SK-N-SH (cell line): Measurements from ENCODE around the gene ERMAP. TPM values are rescaled to one million over a fixed set of nuclear protein-coding genes. Genes with fewer than 3 reads are reported as not detected.
"Not testable (repeated sequence)": the region's sequence is repeated elsewhere in the genome, so short reads cannot be mapped to it uniquely, and the experiment has no call there.

Experiments
- CTCF ChIA-PET: fragments of 300-600, 350-600 bp; formaldehyde crosslinking; extraction: SDS; loops from one replicate; lab custom pipeline; 2021; lab: Yijun Ruan, JAX
- POLR2A ChIA-PET: fragments of 350-600 bp; sonication (Branson Sonifier 250); formaldehyde crosslinking; extraction: SDS; loops from one replicate; lab custom pipeline; 2020; ENCODE audit warnings: antibody characterized with exemption, inconsistent platforms; lab: Yijun Ruan, JAX
- DNase-seq: peaks from one replicate; pipeline ENCODE4 v3.0.0; 2012
- H2AFZ ChIP-seq: fragments of 200-600 bp; sonication (generic); 2 replicates; pipeline ENCODE4 v1.8.1; 2016; ENCODE audit warnings: antibody characterized with exemption, mild to moderate bottlenecking, low read depth
- H3F3A ChIP-seq: fragments of 200-600 bp; sonication (generic); replicated peaks from 2 replicates; pipeline ENCODE3; 2016; ENCODE audit warnings: antibody characterized with exemption, mild to moderate bottlenecking; ENCODE audit not compliant: insufficient read depth
- H3K27ac ChIP-seq, 2 experiments: fragments of 200-500 bp in 1 of 2; fragments of 200-600 bp in 1 of 2; sonication (Bioruptor generic) in 1 of 2; sonication (generic), shearing (Covaris generic) in 1 of 2; 2 replicates each; pipeline versions ENCODE4 v1.5.1 to v1.6.1; 2014 to 2016; ENCODE audit warnings: low read depth in 2 of 2, inconsistent platforms in 1 of 2, low read length in 1 of 2, mild to moderate bottlenecking in 1 of 2, mixed read lengths in 1 of 2
- H3K27me3 ChIP-seq: fragments of 200-600 bp; sonication (generic), shearing (Covaris generic); 2 replicates; pipeline ENCODE4 v1.6.1; 2016; ENCODE audit warnings: mixed run types; ENCODE audit not compliant: insufficient read depth
- H3K36me3 ChIP-seq, 2 experiments: fragments of 200-500 bp in 1 of 2; fragments of 200-600 bp in 1 of 2; sonication (Bioruptor generic) in 1 of 2; sonication (generic) in 1 of 2; replicated peaks in 1 of 2; 2 replicates each; pipeline versions ENCODE3 to v1.5.1; 2014 to 2016; ENCODE audit warnings: low read length in 1 of 2, mild to moderate bottlenecking in 1 of 2; ENCODE audit not compliant: insufficient read depth in 2 of 2, control insufficient read depth in 1 of 2
- H3K4me1 ChIP-seq, 2 experiments: fragments of 200-500 bp in 1 of 2; fragments of 200-600 bp in 1 of 2; sonication (Bioruptor generic) in 1 of 2; sonication (generic), shearing (Covaris generic) in 1 of 2; 2 replicates each; pipeline versions ENCODE4 v1.5.1 to v1.6.1; 2014 to 2016; ENCODE audit warnings: low read depth in 1 of 2, low read length in 1 of 2, mixed run types in 1 of 2; ENCODE audit not compliant: insufficient read depth in 2 of 2, control insufficient read depth in 1 of 2
- H3K4me2 ChIP-seq: fragments of 200-600 bp; sonication (generic), shearing (Covaris generic); 2 replicates; pipeline ENCODE4 v1.6.1; 2017; ENCODE audit warnings: mixed run types
- H3K4me3 ChIP-seq, 2 experiments: fragments of 200-500 bp in 1 of 2; fragments of 200-600 bp in 1 of 2; sonication (Bioruptor generic) in 1 of 2; sonication (generic), shearing (Covaris generic) in 1 of 2; 2 replicates each; pipeline versions ENCODE4 v1.5.1 to v1.8.1; 2014 to 2016; ENCODE audit warnings: low read depth in 2 of 2, inconsistent platforms in 1 of 2, low read length in 1 of 2, mild to moderate bottlenecking in 1 of 2, mixed read lengths in 1 of 2, moderate library complexity in 1 of 2
- H3K79me2 ChIP-seq: fragments of 200-600 bp; sonication (generic); 2 replicates; pipeline ENCODE4 v1.8.1; 2017; ENCODE audit warnings: mild to moderate bottlenecking; ENCODE audit not compliant: insufficient read depth
- H3K9ac ChIP-seq: fragments of 200-600 bp; sonication (generic); 2 replicates; pipeline ENCODE4 v1.6.1; 2017; ENCODE audit warnings: mixed run types
- H3K9me2 ChIP-seq: fragments of 200-600 bp; sonication (generic); 2 replicates; pipeline ENCODE4 v1.6.1; 2017; ENCODE audit warnings: mixed run types
- H3K9me3 ChIP-seq: fragments of 200-600 bp; sonication (generic); 2 replicates; pipeline ENCODE4 v1.6.1; 2017; ENCODE audit warnings: mixed run types, mild to moderate bottlenecking, moderate library complexity
- H4K20me1 ChIP-seq: fragments of 200-600 bp; sonication (generic); 2 replicates; pipeline ENCODE4 v1.6.1; 2017; ENCODE audit warnings: mild to moderate bottlenecking, mixed run types; ENCODE audit not compliant: insufficient read depth
- EZH2phosphoT487 ChIP-seq: fragments of 200-600 bp; sonication (generic); IDR thresholded peaks from 2 replicates; pipeline ENCODE4 v1.6.1; 2017; ENCODE audit warnings: low read depth, mixed run types, mild to moderate bottlenecking, antibody characterized with exemption, moderate library complexity, borderline replicate concordance
- FOXJ3 ChIP-seq: sonication (generic); formaldehyde crosslinking; IDR thresholded peaks from 2 replicates; pipeline ENCODE4 v1.5.1; 2020; ENCODE audit warnings: mild to moderate bottlenecking, missing genetic modification reagents
- FOXM1 ChIP-seq: IDR thresholded peaks from 2 replicates; pipeline ENCODE4 v1.4.0; 2012; ENCODE audit warnings: low read depth, mild to moderate bottlenecking
- GATA2 ChIP-seq: sonication (generic); formaldehyde crosslinking; IDR thresholded peaks from 2 replicates; pipeline ENCODE4 v1.5.0; 2020; ENCODE audit warnings: mild to moderate bottlenecking, missing genetic modification reagents
- JUND ChIP-seq: IDR thresholded peaks from 2 replicates; pipeline ENCODE4 v1.4.0; 2012
- MAX ChIP-seq: IDR thresholded peaks from 2 replicates; pipeline ENCODE4 v1.4.0; 2012; ENCODE audit warnings: low read depth
- REST ChIP-seq: IDR thresholded peaks from 2 replicates; pipeline ENCODE4 v1.6.1; 2012; ENCODE audit warnings: mild to moderate bottlenecking, low read depth, low read length, moderate library complexity
- RFX5 ChIP-seq: IDR thresholded peaks from 2 replicates; pipeline ENCODE4 v1.6.1; 2012; ENCODE audit warnings: mild to moderate bottlenecking, improper control_type of control experiment, low read length
- SIN3A ChIP-seq: IDR thresholded peaks from 2 replicates; pipeline ENCODE4 v1.6.1; 2012; ENCODE audit warnings: low read depth, mild to moderate bottlenecking, low read length, moderate library complexity, borderline replicate concordance
- WGBS: methylation state at CpG from one replicate; pipeline ENCODE4 v1.1.6; 2017; ENCODE audit warnings: low lambda C conversion rate; 5-methylcytosine and 5-hydroxymethylcytosine counted together
- polyA plus RNA-seq, 3 experiments: library from polyadenylated mRNA; depleted of rRNA; stranded (reverse); fragments of >200 nt; gene quantifications; 2 replicates each; pipeline ENCODE4 v1.2.3, GENCODE V29; 2012
- TF ChIP-seq, protein P1 (sequence below): IDR thresholded peaks from 2 replicates; pipeline ENCODE4 v1.4.0; 2012; ENCODE audit warnings: low read depth, borderline replicate concordance

ERMAP gene
- polyA plus RNA-seq, 1 of the 3 experiments (the other 2 are of a cell fraction): 10.4 TPM

GRCh38 chr1:42853116-42853884 is 36.4 kb downstream of the ERMAP start:
- ChIA-PET CTCF (interaction anchor here (1.2 kb wide), 1 partner anchor 13 kb away, joined by 4 read pairs; no protein-coding TSS in a partner anchor), POLR2A (no interaction called here)
- Histone ChIP-seq H2AFZ (no peak overlapping the region), H3K4me3 (no peak overlapping the region), H3K9me3 (no peaks in the 10 kb centered on the region), H3K9ac (no peak overlapping the region), H3K27me3 (no peaks in the 10 kb centered on the region), H4K20me1 (no peaks in the 10 kb centered on the region), H3K36me3 (peaks cover 16 to 22% of the 10 kb centered on the region in 2 experiments), H3K27ac (no peak overlapping the region), H3K79me2 (peaks cover 8% of the 10 kb centered on the region; the same call in 1 of the 2 replicates), H3F3A (peaks cover 5% of the 10 kb centered on the region), H3K4me2 (no peak overlapping the region), H3K9me2 (no peaks in the 10 kb centered on the region), H3K4me1 (no peaks in the 10 kb centered on the region)
- DNase-seq: no peak
- TF ChIP-seq JUND (no peak), RFX5 (no peak), SIN3A (no peak), GATA2 (CRISPR knock-in tag) (no peak), FOXJ3 (no peak), REST (no peak), EZH2phosphoT487 (no peak), FOXM1 (no peak), MAX (no peak)
- TF ChIP-seq, protein P1, sequence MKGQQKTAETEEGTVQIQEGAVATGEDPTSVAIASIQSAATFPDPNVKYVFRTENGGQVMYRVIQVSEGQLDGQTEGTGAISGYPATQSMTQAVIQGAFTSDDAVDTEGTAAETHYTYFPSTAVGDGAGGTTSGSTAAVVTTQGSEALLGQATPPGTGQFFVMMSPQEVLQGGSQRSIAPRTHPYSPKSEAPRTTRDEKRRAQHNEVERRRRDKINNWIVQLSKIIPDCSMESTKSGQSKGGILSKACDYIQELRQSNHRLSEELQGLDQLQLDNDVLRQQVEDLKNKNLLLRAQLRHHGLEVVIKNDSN: no peak
- 81% methylated on average over 6 of the region's 6 CpGs for WGBS

DNA sequence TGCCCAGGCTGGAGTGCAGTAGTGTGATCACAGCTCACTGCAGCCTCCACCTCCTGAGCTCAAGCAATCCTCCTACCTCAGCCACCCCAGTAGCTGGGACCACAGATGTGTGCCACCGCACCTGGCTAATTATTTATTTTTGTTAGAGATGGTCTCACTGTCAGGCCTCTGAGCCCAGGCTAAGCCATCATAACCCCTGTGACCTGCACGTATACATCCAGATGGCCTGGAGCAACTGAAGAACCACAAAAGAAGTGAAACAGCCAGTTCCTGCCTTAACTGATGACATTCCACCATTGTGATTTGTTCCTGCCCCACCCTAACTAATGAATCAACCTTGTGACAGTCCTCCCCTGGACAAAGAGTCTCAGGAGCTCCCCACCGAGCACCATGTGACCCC is 39.6 kb downstream of the ERMAP start:
- POLR2A ChIA-PET, H3F3A ChIP-seq: not testable (repeated sequence)
- CTCF ChIA-PET: interaction anchor here (1.6 kb wide), 1 partner anchor 56 kb away, joined by 8 read pairs; no protein-coding TSS in a partner anchor

GRCh38 chr1:42859366-42859765 is 42.4 kb downstream of the ERMAP start:
- H3K27ac ChIP-seq, H3K27me3 ChIP-seq, H3K9me2 ChIP-seq, H3K9ac ChIP-seq, DNase-seq, H3K4me2 ChIP-seq, POLR2A ChIA-PET, H3K36me3 ChIP-seq, H3K9me3 ChIP-seq, H3K4me1 ChIP-seq, H3K79me2 ChIP-seq, H3K4me3 ChIP-seq, H2AFZ ChIP-seq, H4K20me1 ChIP-seq, H3F3A ChIP-seq: not testable (repeated sequence)
- CTCF ChIA-PET: interaction anchor here (0.5 to 1.9 kb wide), 3 partner anchors 20 to 396 kb away, joined by 3 to 5 read pairs (median 3); no protein-coding TSS in a partner anchor
- WGBS: 65% methylated on average over 5 of the region's 5 CpGs

More for the DNA sequence above, 39.6 kb downstream of the ERMAP start:
- not testable (repeated sequence) for DNase-seq, H3K36me3 ChIP-seq, H3K4me2 ChIP-seq, H3K79me2 ChIP-seq, H3K4me1 ChIP-seq, H3K27me3 ChIP-seq, H3K4me3 ChIP-seq, H3K9me3 ChIP-seq, H4K20me1 ChIP-seq, H3K27ac ChIP-seq, H3K9ac ChIP-seq, H3K9me2 ChIP-seq, H2AFZ ChIP-seq
- 92% methylated on average over 3 of the region's 3 CpGs for WGBS
